ENCODE results near the gene ACAD10. TPM values are rescaled to one million over a fixed set of nuclear protein-coding genes. Genes with fewer than 3 reads are reported as not detected.
"Not testable (repeated sequence)": the region's sequence is repeated elsewhere in the genome, so short reads cannot be mapped to it uniquely, and the experiment has no call there.

The ACAD10 gene
- total RNA-seq, 1 donor from 2014 or later: 27.3 TPM

GRCh38 chr12:111686574-111687105 lies 787 bp downstream of the ACAD10 start:
- DNase-seq (ENCODE audit: low spot score): no peak

DNA sequence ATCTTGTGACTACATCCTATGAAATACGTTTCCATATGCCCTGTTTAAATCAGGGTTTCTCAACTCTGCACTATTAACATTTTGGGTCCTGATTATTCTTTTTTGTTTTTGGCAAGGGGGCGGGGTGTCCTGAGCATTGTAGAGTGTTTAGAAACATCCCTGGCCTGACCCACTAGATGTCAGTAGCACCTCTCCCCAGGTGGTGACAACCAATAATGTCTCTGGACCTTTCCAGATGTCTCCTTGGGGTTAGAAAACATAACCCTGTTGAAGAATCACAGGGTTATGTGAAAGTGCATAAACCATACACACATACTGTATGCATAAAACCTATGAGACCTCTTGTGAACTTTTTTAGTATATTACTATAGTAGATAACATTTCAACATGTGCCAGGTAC lies 1.4 kb downstream of the ACAD10 start:
- DNase-seq (ENCODE audit: low spot score) (no peak), ATAC-seq (peak; percentile 65)

More at GRCh38 chr12:111686574-111687105, 787 bp downstream of the ACAD10 start:
- ATAC-seq: no peak

GRCh38 chr12:111687952-111688351 lies 2.1 kb downstream of the ACAD10 start:
- ATAC-seq: no peak

DNA sequence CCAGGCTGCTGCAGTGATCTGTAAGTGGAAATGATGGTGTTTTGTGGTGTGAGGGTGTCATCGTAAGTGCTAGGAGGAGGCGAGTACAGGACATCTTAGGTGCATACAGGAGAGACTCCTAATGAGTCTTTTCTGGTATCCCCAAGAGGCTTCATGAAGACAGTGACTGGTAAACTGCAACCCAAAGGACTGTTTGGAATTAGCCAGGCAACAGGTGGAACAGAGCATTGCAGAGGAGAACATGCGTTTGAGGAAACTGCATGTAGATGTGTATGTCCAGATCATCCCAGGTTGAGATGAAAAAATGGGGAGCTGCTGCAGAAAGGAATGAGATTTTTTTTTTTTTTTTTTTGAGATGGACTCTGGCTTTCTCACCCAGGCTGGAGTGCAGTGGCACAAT lies 5.4 kb downstream of the ACAD10 start:
- ATAC-seq (no peak), DNase-seq (ENCODE audit: low spot score) (no peak)

More at GRCh38 chr12:111687952-111688351, 2.1 kb downstream of the ACAD10 start:
- no peak for DNase-seq (ENCODE audit: low spot score)

DNA sequence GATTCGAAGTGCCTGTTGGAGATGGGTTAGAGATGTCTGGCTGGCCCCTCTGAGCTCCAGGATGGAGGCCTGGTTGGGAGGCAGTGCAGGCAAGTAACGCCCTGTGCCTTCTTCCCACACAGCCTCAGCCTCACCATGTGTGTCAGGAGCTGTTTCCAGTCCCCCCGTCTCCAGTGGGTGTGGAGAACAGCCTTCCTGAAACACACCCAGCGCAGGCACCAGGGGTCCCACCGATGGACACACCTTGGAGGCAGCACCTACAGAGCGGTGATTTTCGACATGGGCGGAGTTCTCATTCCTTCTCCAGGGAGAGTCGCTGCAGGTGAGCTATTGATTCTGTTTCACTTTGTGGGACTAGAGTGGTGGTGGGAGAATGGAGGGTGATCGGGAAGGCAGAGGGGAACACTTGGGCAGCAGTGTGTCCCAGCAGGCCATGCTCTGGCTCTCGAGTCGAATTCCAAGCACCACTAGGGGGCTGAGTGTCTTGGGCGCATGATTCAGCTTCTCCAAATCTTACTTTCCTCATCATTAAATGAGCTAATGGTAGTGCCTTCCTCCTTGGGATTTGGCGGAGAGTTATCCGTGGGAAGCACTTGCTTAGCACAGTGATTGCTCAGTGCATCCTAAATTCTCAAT lies 6.8 kb downstream of the ACAD10 start:
- ATAC-seq (no peak), DNase-seq (ENCODE audit: low spot score) (no peak)

GRCh38 chr12:111693818-111694217 lies 8.0 kb downstream of the ACAD10 start:
- DNase-seq (ENCODE audit: low spot score): no peak
- no peak for ATAC-seq

- DNase-seq (ENCODE audit: low spot score): no peak
- ATAC-seq: no peak
Measured at GRCh38 chr12:111699962-111700361, 14.1 kb downstream of the ACAD10 start.

- peak; percentile 64 for DNase-seq (ENCODE audit: low spot score)
- peak; percentile 89 for ATAC-seq
Measured at GRCh38 chr12:111705672-111706071, 19.8 kb downstream of the ACAD10 start.

GRCh38 chr12:111706145-111706544 lies 20.3 kb downstream of the ACAD10 start:
- ATAC-seq (no peak), DNase-seq (ENCODE audit: low spot score) (no peak)

DNA sequence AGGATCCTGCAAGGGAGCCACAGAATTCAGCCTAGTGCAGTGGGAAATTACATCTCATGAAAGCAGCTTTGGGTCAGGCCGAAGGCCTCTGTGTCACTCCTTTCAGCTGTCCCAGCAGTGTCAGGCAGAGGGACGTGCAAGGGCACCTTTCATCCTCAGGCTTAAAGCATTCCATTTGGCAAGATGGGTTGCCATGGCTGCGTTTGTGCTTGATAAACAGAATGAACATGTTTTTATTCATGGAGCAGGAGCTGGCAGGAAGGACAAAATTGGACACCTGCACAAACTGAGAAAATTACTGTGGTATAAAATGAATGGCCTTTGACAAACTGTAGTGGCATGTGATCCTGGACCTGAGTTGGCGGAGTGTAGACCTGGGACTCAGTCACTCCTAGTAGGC lies 29.4 kb downstream of the ACAD10 start:
- DNase-seq (ENCODE audit: low spot score) (no peak), ATAC-seq (no peak)

DNA sequence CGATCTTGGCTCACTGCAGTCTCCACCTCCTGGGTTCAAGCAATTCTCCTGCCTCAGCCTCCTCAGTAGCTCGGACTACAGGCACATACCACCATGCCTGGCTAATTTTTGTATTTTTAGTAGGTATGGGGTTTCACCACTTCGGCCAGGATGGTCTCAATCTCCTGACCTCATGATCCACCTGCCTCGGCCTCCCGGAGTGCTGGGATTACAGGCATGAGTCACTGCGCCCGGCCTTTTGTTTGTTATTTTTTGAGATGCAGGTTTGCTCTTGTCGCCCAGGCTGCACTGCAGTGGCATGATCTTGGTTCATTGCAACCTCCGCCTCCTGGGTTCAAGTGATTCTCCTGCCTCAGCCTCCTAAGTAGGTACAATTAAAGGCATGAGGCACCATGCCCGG lies 33.5 kb downstream of the ACAD10 start:
- not testable (repeated sequence) for ATAC-seq; DNase-seq (ENCODE audit: low spot score)

GRCh38 chr12:111720457-111720856 lies 34.6 kb downstream of the ACAD10 start:
- DNase-seq (ENCODE audit: low spot score) (no peak), ATAC-seq (no peak)

GRCh38 chr12:111723646-111724360 lies 38.0 kb downstream of the ACAD10 start:
- ATAC-seq; DNase-seq (ENCODE audit: low spot score): not testable (repeated sequence)

DNA sequence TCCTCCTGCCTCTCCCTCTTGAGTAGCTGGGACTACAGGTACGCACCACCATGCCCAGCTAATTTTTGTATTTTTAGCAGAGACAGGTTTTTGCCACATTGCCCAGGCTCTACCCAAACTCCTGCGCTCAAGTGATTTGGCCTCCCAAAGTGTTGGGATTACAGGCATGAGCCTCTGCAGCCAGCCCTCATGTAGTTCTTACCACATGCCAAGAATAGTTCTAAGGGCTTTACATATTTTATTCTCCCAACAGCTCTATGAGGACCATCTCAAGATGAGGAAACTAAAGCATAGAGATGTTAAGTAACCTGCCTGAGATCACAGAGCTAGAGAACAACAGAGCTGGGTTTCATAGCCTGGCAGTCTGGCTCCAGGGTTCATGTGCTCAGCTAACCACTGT lies 42.9 kb downstream of the ACAD10 start:
- ATAC-seq: no peak
- no peak for DNase-seq (ENCODE audit: low spot score)

- ATAC-seq (no peak), DNase-seq (ENCODE audit: low spot score) (no peak)
Measured at GRCh38 chr12:111730420-111730819, 44.6 kb downstream of the ACAD10 start.

DNA sequence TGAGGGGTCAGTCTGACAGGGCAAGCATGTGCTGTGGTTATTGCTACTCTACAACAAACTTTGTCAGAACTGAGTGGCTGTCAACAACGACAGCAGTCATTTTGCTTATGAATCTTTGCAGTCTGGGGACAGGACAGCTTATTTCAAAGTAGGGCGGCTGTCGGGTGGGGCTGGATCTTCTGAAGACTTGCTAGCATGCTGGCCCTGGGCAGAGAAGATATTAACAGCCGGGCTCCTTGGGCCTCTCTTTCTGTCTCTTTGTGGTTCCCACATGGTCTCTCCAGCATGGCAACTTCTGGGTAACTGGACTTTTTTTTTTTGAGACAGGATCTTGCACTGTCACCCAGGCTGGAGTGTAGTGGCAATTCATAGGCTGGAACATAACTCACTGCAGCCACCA lies 46.9 kb downstream of the ACAD10 start:
- DNase-seq (ENCODE audit: low spot score): no peak

GRCh38 chr12:111733340-111733915 lies 47.6 kb downstream of the ACAD10 start:
- DNase-seq (ENCODE audit: low spot score) (no peak), ATAC-seq (no peak)

More for the DNA sequence above, 46.9 kb downstream of the ACAD10 start:
- no peak for ATAC-seq

- not testable (repeated sequence) for DNase-seq (ENCODE audit: low spot score); ATAC-seq
Measured at GRCh38 chr12:111739524-111739923, 53.7 kb downstream of the ACAD10 start.

- DNase-seq (ENCODE audit: low spot score): no peak
- ATAC-seq: peak; percentile 76
Measured at GRCh38 chr12:111741235-111741812, 55.5 kb downstream of the ACAD10 start.

DNA sequence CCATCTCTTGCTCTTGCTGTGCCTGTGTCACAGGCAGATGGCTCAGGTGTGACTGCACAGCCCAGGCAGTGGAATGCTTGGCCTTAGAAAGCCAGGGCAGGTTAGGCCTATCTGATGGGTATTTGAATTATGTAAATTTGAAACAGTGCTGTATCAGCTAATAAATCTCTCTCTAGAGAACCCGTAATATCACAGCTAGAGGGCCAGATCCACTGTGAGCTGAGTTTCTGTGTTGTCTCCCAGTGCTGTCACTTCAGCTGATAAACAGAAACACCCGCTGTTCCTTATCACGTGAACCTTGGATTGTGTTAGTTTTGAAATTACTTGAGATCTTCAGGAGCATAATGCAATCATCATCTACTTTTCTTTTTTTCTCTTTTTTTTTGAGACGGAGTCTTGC lies 59.4 kb downstream of the ACAD10 start:
- ATAC-seq (no peak), DNase-seq (ENCODE audit: low spot score) (no peak)

DNA sequence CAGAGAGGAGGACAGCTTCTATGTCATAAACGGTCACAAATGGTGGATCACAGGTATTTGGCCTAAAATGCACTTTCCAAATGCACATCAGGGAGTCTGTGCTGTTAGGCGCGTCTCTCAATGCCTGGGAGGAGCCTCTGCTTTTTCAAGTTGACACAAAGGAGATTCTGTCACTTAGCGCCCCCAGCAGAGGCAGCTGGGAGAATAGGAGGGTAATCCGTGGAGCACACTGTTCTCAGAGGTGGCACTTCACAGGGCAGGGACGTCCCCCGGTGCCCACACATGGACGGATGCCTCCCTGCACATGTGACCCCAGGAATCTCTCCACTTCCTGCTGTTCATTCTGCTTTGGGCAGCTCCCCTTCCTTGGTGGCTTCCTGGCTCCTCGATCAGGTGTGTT lies 61.5 kb downstream of the ACAD10 start:
- ATAC-seq (no peak), DNase-seq (ENCODE audit: low spot score) (no peak)

Data from left lobe of liver (tissue), 2 donors.